VCaP (cell line): ENCODE measurements around the gene LYST.

Experiments used
- H3K27ac ChIP-seq: fragments of 450-650 bp; 2 replicates; pipeline ENCODE4 v1.5.1; 2017
- TF ChIP-seq, protein P1 (sequence below): fragments of 450-650 bp; conservative IDR thresholded peaks from 2 replicates; pipeline ENCODE4 v1.5.1; 2017; ENCODE audit warnings: mild to moderate bottlenecking, moderate library complexity

LYST gene

DNA sequence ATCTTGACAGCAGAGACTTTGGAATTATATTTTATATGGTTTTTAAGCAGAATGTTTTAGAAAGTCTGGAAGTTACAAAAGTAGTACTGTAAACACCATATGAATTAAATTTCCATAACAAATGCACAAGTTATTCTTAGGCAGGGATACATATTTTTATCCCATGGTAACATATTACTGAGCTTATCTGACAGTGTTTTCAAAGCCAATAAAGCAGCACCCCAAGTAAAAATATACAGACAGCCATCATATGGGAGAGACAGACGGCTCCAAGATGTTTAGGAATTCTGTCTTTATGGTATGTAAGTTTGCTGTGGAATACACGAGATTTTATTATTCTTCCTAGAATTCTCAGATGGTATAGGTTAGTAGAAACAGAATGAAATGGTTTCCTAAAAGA is 205.1 kb downstream of the LYST start:
- TF ChIP-seq, protein P1, sequence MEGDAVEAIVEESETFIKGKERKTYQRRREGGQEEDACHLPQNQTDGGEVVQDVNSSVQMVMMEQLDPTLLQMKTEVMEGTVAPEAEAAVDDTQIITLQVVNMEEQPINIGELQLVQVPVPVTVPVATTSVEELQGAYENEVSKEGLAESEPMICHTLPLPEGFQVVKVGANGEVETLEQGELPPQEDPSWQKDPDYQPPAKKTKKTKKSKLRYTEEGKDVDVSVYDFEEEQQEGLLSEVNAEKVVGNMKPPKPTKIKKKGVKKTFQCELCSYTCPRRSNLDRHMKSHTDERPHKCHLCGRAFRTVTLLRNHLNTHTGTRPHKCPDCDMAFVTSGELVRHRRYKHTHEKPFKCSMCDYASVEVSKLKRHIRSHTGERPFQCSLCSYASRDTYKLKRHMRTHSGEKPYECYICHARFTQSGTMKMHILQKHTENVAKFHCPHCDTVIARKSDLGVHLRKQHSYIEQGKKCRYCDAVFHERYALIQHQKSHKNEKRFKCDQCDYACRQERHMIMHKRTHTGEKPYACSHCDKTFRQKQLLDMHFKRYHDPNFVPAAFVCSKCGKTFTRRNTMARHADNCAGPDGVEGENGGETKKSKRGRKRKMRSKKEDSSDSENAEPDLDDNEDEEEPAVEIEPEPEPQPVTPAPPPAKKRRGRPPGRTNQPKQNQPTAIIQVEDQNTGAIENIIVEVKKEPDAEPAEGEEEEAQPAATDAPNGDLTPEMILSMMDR = no peak
- no peak overlapping the region for H3K27ac ChIP-seq

DNA sequence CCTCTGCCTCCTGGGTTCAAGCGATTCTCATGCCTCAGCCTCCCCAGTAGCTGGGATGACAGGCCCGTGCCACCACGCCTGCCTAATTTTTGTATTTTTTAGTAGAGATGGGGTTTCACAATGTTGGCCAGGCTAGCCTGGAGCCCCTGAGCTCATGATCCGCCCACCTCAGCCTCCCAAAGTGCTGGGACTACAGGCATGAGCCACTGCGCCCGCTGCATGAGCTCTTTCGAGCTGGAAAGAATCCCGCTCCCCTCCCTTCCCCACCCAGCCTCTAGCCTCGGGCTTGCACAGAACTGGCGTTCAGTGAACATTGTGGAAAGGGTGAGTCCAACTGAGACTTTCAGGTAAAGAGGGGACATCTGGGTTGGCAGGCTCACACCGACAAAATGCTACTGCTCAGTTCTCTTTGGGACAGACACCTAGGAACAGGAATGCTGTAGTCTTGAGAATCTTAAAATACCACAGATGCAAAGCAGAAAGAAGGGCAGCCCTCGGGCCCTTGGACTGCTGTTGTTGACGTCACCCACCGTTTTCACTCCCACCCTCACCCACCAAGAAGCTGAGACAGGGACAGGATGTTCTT is 207.4 kb downstream of the LYST start:
- TF ChIP-seq, protein P1 = no peak
- H3K27ac ChIP-seq = no peak overlapping the region

DNA sequence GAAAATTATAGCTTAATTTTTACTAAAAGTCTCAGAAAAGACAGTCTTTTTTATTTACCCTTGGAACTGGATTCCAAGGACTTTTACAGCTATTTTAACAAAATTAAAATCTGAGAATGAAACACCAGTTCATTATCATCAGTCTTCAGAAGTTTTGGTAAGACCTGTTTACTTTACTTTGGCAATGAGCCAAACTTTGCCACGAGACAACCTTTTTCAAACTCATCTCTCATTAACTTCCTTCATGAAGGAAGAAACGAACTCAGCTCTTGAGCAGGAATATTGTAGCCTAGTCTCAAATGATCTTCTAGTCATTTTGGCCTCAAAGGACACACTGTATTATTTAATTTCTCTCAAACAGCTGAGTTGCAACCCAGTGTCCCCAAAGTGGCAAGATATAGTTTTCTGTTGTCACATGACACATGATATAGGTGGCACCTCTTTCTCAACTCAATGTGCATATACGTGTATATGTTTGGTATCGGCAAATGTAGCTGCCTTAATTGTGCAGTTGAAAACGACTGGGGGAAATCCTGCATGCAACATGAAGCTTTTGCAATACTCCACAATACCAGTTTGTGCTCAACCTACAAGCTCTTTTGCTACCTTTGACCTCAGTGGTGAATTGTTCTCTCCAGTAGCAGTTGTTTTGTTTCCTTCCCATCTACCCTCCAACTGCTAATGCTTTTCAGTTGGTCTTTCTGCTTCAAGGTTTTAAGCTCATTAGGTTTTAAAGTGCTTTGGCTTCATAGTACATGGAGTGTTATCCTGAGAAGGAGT is 208.8 kb downstream of the LYST start:
- H3K27ac ChIP-seq = no peak overlapping the region
- TF ChIP-seq, protein P1 = no peak

DNA sequence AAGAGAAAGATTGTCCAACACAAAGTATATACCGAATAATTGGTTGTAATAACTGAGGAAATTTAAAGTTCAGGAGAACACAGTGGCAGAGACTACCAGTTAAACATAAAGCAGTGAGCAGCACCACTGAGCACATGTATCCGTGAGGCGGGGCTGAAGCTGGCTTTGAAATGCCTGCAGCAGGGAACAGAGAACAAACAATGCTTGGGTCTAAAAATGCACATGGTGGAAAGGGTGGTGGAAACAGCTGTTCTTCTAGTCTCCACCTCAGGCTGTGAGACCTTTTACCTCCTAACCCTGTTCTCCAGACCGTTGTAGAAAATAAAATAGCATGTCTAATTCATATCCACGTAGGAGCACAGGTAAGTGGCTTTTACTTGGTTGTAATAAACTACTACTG is 209.4 kb downstream of the LYST start:
- H3K27ac ChIP-seq = no peak overlapping the region
- TF ChIP-seq, protein P1 = no peak

DNA sequence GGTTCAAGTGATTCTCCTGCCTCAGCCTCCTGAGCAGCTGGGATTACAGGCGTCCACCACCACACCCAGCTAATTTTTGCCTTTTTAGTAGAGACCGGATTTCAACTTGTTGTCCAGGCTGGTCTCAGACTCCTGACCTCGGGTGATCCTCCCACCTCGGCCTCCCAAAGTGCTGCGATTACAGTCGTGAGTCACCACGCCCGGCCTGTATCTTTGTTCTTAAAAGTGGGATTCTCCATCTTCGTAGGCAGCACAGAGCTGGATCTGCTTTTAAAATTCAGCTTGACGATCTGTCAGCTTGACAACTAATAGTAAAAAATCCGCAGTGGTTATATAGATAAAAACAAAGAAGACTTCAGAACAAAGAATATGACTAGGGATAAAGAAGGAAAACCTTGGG is 214.3 kb downstream of the LYST start:
- TF ChIP-seq, protein P1 = no peak
- no peak overlapping the region for H3K27ac ChIP-seq

DNA sequence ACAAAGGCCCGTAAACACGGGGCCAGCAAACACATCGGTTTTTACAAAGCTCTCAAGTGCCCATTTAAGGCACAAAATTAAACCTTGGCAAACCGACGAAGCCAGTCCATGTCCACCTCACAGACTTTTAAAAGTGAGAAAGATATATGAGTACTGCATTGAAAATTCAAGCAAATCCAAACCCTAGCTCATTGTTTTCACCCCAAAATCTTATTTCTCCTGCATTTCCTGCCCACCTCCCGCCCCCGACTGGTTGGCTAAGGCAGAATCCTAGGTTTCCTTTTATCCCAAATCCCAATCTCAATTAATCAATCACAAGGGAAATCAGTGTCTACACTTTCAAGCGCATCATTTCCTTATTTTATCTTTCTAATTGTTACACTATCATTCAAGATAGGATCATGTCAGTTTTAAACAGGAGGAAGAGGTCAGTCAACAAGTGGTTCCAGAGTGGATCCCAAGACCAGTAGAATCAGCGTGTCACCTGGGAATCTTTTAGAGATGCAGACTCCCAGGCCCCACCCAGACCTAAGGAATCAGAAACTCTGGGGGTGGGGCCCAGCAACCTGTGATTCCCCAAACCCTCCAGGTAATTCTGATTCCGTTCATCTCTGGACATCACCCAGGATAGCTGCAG is 215.4 kb downstream of the LYST start:
- H3K27ac ChIP-seq = peak overlapping the region; percentile 90; the same call in 1 of the 2 replicates
- TF ChIP-seq, protein P1 = no peak

DNA sequence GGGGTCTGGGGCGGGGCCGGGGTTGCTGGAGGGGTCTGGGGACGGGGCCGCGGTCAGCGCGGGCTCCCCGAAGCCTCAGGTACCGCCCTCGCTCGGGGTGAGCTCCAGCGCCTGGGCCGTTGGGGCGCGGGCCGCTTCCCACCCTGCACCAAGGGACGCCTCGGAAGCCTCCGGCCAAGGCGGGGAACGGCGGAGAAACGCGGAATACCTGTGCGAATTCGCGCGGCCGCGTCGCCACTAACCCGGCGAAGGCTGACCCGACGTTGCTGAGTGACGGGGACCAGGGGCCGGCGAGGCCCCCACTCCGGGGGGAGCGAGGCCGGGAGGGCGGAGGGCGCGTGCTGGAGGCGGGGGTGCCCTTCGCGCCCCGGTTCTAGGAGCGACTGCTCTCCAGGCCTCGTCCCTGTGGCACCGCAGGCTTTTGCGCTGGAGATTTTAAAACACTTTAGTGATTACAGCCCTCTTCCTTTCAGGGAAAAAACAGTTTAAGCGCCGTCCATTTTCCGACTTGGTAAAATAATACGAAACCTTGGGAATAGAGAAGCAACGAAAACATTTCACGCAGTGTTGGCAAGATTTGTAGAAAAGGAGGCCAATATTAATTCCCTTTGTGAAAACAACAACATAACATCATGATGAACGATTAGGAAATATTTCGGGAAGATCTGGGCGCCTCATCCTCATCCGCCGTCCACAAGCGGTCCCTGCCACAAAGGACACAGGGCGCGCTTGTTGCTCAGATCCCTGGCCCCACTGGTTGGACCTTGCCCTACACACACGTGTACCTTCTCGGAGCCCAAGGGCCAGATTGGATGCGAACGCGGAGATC is 216.2 kb downstream of the LYST start:
- TF ChIP-seq, protein P1 = no peak
- H3K27ac ChIP-seq = peak overlapping the region; percentile 90
